Activated T-cell treated with anti-CD3 and anti-CD28 coated beads, Interleukin-2, amount 50 U/mL, for 72 hours (primary cell): ENCODE measurements around the gene GAB2. TPM values are rescaled to one million over a fixed set of nuclear protein-coding genes. Genes with fewer than 3 reads are reported as not detected.
"Not testable (repeated sequence)": the region's sequence is repeated elsewhere in the genome, so short reads cannot be mapped to it uniquely, and the experiment has no call there.

Experiments
- ATAC-seq, 2 donors: fragments of 150-1000 bp; cut with Tn5 transposase; replicated peaks in 1 of 2; 2 replicates each; pipeline ENCODE4 v1.10.0; 2021; ENCODE audit warnings: moderate library complexity in 2 of 2, mild to moderate bottlenecking in 1 of 2
- DNase-seq, 2 donors: peaks; one replicate each; pipeline ENCODE4 v3.0.0; 2021 to 2022; ENCODE audit warnings: mixed read lengths in 1 of 2
- H3K27ac Mint-ChIP-seq: one replicate; pipeline ENCODE4 v1.8.0; 2022; ENCODE audit warnings: mild to moderate bottlenecking, moderate library complexity, mixed read lengths
- H3K27me3 Mint-ChIP-seq: one replicate; pipeline ENCODE4 v1.8.0; 2022; ENCODE audit warnings: low read depth, mixed read lengths
- H3K36me3 Mint-ChIP-seq, 2 donors: one replicate each; pipeline ENCODE4 v1.8.0; 2022; ENCODE audit warnings: mixed read lengths in 2 of 2, mild to moderate bottlenecking in 1 of 2; ENCODE audit not compliant: insufficient read depth in 2 of 2
- H3K4me1 Mint-ChIP-seq: one replicate; pipeline ENCODE4 v1.8.0; 2022; ENCODE audit warnings: low read depth, mixed read lengths
- H3K4me3 Mint-ChIP-seq, 2 donors: one replicate each; pipeline ENCODE4 v1.8.0; 2022; ENCODE audit warnings: mild to moderate bottlenecking in 2 of 2, mixed read lengths in 2 of 2, moderate library complexity in 2 of 2
- H3K9me3 Mint-ChIP-seq, 2 donors: one replicate each; pipeline ENCODE4 v1.8.0; 2022; ENCODE audit warnings: mixed read lengths in 2 of 2
- total RNA-seq, 2 donors: library from RNA; stranded (reverse); gene quantifications; one replicate each; pipeline ENCODE4 v1.2.3, GENCODE V29; 2022

Gene GAB2
- total RNA-seq, 2 donors from 2014 or later = 48.0 to 51.7 TPM

GRCh38 chr11:78365381-78365792 lies 52.2 kb downstream of the GAB2 start:
- H3K4me3 Mint-ChIP-seq = no peak overlapping the region
- H3K4me1 Mint-ChIP-seq = no peaks in the 10 kb centered on the region
- no peaks in the 10 kb centered on the region for H3K27me3 Mint-ChIP-seq
- no peak for DNase-seq
- H3K36me3 Mint-ChIP-seq = no peaks in the 10 kb centered on the region
- no peak for ATAC-seq
- no peak overlapping the region for H3K27ac Mint-ChIP-seq
- no peaks in the 10 kb centered on the region for H3K9me3 Mint-ChIP-seq

DNA sequence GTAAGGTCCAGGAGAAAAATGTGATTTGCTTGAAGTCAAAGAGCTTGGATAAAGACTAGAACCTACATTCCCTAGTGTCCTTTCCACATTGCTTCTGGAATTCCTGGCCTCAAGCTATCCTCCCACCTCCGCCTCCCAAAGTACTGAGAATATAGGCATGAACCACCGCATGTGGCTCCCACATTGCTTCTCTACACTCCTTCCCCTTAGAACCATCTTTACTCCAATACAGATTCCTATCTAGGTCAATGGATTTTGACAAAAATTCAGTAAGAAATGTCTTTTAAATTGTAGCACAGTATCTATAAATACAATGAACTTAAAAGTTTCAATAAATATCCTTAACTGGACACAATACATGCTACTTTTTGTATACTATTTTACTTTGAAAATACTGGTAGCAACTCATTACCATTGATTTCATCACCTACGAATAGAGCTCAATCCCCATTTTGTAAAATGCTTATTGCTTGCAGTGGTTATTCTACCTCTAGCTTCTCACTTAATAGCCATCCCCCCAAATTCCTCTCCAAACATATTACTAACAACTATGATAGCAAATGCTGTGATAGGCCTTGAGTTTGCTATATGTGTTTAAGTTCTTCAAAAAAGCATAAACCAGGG lies 53.4 kb downstream of the GAB2 start:
- Mint-ChIP-seq H3K4me3 (no peak overlapping the region), H3K27me3 (no peaks in the 10 kb centered on the region)

DNA sequence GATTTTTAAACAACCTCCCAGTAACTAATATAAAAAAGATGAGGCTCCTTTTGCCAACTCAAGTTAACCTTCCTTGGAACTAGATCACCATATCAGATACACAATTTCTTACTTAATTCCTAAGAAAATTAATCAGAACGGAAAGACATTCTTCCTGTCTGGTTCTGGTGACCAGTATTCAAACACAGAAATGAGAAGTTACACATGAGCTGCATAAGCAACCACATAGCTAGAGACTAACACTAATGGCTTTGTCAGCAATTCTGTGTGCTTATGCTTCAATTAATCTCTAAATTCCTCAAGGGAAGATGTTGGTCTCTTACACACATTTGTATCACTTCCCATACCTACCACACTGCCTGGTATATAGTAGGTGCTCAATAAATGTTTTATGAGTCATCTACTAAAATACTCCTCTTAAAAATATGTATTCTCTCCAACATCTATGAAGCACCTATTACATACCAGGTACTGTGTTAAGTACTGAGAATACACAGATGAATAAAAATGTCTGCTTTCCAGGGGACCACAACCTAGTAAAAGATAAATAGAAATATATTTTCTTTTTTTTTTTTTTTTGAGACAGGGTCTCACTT lies 54.5 kb downstream of the GAB2 start:
- no peaks in the 10 kb centered on the region for H3K27me3 Mint-ChIP-seq
- no peaks in the 10 kb centered on the region for H3K4me1 Mint-ChIP-seq
- ATAC-seq (peak in 1 of 2 donors; percentile 48), DNase-seq (no peak)
- H3K9me3 Mint-ChIP-seq = no peaks in the 10 kb centered on the region
- H3K4me3 Mint-ChIP-seq = no peak overlapping the region
- no peaks in the 10 kb centered on the region for H3K36me3 Mint-ChIP-seq
- no peak overlapping the region for H3K27ac Mint-ChIP-seq

More for the DNA sequence above, 53.4 kb downstream of the GAB2 start:
- no peaks in the 10 kb centered on the region for H3K36me3 Mint-ChIP-seq
- H3K27ac Mint-ChIP-seq = peak overlapping the region; percentile 65
- H3K4me1 Mint-ChIP-seq = no peaks in the 10 kb centered on the region
- ATAC-seq = no peak
- no peaks in the 10 kb centered on the region for H3K9me3 Mint-ChIP-seq
- no peak for DNase-seq

DNA sequence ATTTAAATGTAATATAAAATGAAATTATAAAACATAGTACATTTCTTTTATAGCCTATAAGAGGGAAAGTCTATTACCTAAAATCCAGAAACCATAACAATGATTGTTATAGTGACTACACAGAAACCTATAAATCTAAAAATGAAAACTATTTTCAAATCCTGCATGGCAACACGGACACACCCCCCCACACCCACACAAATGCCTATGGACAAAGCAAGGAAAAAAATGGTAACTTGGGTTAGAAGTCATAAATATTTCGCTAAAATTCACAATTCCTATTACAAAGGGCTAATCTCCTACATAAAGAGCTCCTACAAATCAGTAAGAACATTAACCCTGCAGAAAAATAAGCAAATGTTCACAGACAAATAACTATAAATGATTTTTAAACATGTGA lies 56.4 kb downstream of the GAB2 start:
- Mint-ChIP-seq H3K9me3 (peaks cover 0 to 4% of the 10 kb centered on the region in 2 donors), H3K27ac (no peak overlapping the region), H3K27me3 (no peaks in the 10 kb centered on the region), H3K4me1 (no peaks in the 10 kb centered on the region), H3K36me3 (peaks cover 5 to 10% of the 10 kb centered on the region in 2 donors), H3K4me3 (no peak overlapping the region)
- DNase-seq = no peak
- no peak for ATAC-seq

GRCh38 chr11:78359921-78360320 lies 57.7 kb downstream of the GAB2 start:
- no peak for ATAC-seq

GRCh38 chr11:78357924-78358323 lies 59.7 kb downstream of the GAB2 start:
- H3K4me1 Mint-ChIP-seq = peaks cover 10% of the 10 kb centered on the region
- not testable (repeated sequence) for ATAC-seq, H3K9me3 Mint-ChIP-seq, H3K27ac Mint-ChIP-seq, H3K27me3 Mint-ChIP-seq, H3K4me3 Mint-ChIP-seq, H3K36me3 Mint-ChIP-seq, DNase-seq

More at GRCh38 chr11:78359921-78360320, 57.7 kb downstream of the GAB2 start:
- no peak overlapping the region for H3K4me3 Mint-ChIP-seq
- peaks cover 4% of the 10 kb centered on the region for H3K4me1 Mint-ChIP-seq
- H3K9me3 Mint-ChIP-seq = peaks cover 0 to 4% of the 10 kb centered on the region in 2 donors
- H3K27ac Mint-ChIP-seq = peak overlapping the region; percentile 0
- H3K27me3 Mint-ChIP-seq = no peaks in the 10 kb centered on the region
- H3K36me3 Mint-ChIP-seq = peaks cover 5 to 10% of the 10 kb centered on the region in 2 donors
- no peak for DNase-seq

- ATAC-seq, DNase-seq, H3K27ac Mint-ChIP-seq, H3K9me3 Mint-ChIP-seq, H3K4me3 Mint-ChIP-seq, H3K27me3 Mint-ChIP-seq, H3K36me3 Mint-ChIP-seq: not testable (repeated sequence)
- H3K4me1 Mint-ChIP-seq = peaks cover 11% of the 10 kb centered on the region
These were observed 60.2 kb downstream of the GAB2 start for GRCh38 chr11:78357425-78357824.

DNA sequence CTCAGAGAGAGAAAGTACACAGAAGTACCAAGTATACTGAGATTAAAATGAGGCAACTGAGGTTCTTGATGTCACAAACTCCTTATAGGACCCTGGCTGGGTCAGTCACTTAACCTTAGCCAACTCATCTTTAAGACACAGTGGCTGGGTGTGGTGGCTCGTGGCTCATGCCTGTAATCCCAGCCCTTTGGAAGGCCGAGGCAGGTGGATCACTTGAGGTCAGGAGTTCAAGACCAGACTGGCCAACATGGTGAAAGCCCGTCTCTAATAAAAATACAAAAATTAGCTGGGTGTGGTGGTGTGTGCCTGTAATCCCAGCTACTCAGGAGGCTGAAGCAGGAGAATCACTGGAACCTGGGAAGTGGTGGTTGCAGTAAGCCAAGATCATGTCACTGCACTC lies 61.9 kb downstream of the GAB2 start:
- not testable (repeated sequence) for H3K27me3 Mint-ChIP-seq, H3K4me3 Mint-ChIP-seq, DNase-seq, H3K9me3 Mint-ChIP-seq, H3K36me3 Mint-ChIP-seq, H3K27ac Mint-ChIP-seq, ATAC-seq
- H3K4me1 Mint-ChIP-seq = peaks cover 18% of the 10 kb centered on the region

- H3K4me3 Mint-ChIP-seq = no peak overlapping the region
- H3K9me3 Mint-ChIP-seq = peaks cover 0 to 4% of the 10 kb centered on the region in 2 donors
- DNase-seq (no peak), ATAC-seq (no peak)
- H3K36me3 Mint-ChIP-seq = peaks cover 5 to 10% of the 10 kb centered on the region in 2 donors
- peaks cover 23% of the 10 kb centered on the region for H3K4me1 Mint-ChIP-seq
- H3K27me3 Mint-ChIP-seq = no peaks in the 10 kb centered on the region
- H3K27ac Mint-ChIP-seq = no peak overlapping the region
These were observed 62.3 kb downstream of the GAB2 start for GRCh38 chr11:78355309-78355705.

DNA sequence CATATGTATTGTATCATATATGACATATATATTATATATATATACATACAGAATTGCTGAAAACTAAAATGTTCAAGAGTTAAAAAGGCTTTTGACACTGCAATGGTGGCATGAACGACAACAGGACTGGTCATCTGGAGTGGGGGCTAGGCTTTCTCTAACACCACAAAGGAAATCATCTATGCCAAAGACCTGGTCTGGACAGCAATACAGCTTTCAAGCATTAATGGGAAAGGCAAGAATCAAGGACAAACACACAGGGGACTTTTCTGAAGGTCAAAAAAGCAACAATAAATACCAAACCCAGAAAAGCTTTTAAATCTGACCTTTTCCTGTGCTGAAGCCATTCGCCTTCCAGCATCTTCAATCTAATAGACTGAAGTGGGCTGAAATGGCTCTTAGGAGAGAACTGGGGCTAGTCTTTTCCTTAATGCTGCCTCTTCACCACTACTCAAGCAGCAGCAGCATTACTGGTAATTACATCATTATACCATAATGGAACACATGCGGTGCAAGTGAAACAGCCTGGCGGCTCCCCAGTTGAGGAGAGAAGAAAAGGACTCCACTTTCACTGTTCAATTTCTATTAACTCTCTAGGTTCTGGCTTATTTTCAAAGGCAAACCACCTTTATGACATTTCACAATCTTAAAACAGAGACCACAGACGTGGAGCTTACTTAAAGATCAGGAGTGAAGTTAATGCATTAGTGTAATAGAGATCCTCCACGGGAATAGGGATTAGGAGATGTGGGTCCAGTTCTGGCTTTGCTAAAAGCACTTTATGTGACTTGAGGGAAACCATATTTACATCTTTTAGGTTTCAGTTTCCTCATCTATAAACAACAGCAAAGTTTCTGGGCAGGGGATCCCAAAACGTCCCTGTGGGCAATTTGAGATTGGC lies 63.0 kb downstream of the GAB2 start:
- no peaks in the 10 kb centered on the region for H3K27me3 Mint-ChIP-seq
- peak in 1 of 2 donors; percentile 41 for ATAC-seq
- H3K36me3 Mint-ChIP-seq = peaks cover 5 to 10% of the 10 kb centered on the region in 2 donors
- peak in 1 of 2 donors; percentile 15 for DNase-seq
- peaks cover 0 to 4% of the 10 kb centered on the region in 2 donors for H3K9me3 Mint-ChIP-seq
- H3K4me1 Mint-ChIP-seq = peaks cover 29% of the 10 kb centered on the region
- no peak overlapping the region for H3K4me3 Mint-ChIP-seq
- H3K27ac Mint-ChIP-seq = peak overlapping the region; percentile 43

GRCh38 chr11:78351979-78352841 lies 65.4 kb downstream of the GAB2 start:
- Mint-ChIP-seq H3K36me3 (peaks cover 6% of the 10 kb centered on the region in 2 donors), H3K27ac (no peak overlapping the region), H3K4me3 (no peak overlapping the region), H3K4me1 (peaks cover 47% of the 10 kb centered on the region), H3K27me3 (no peaks in the 10 kb centered on the region), H3K9me3 (peaks cover under 1 to 2% of the 10 kb centered on the region in 2 donors)
- no peak for DNase-seq
- no peak for ATAC-seq

DNA sequence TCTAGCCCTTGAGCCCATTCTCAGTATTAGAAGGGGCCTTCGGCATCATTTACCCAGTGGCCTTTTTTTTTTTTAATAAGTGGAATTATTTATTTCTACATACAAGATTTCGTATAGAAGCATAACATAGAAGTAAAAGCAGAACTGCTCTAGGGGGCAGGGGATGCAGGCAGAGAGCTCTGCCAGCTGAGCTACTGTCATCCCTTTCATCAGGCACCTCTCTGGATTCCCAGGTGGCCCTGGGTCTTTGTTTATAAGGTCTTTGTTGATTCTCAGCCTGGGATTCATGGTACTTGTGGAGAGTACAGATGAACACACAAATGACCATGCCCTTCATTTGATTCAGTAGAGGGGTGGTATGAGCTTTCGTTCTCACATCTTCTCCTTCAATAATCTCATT lies 66.4 kb downstream of the GAB2 start:
- DNase-seq (no peak), ATAC-seq (no peak)
- no peak overlapping the region for H3K4me3 Mint-ChIP-seq
- no peak overlapping the region for H3K27ac Mint-ChIP-seq
- no peaks in the 10 kb centered on the region for H3K27me3 Mint-ChIP-seq
- peaks cover 0 to 2% of the 10 kb centered on the region in 2 donors for H3K36me3 Mint-ChIP-seq
- H3K9me3 Mint-ChIP-seq = peaks cover 0 to 2% of the 10 kb centered on the region in 2 donors
- H3K4me1 Mint-ChIP-seq = peaks cover 47% of the 10 kb centered on the region
